Peyer's patch (tissue), 4 donors: ENCODE measurements around the gene CDH24.

Experiments used
- CTCF ChIP-seq, 6 experiments: fragments of 450-650 bp in 4 of 6; fragments of 200-600 bp in 2 of 6; sonication (generic) in 1 of 6; IDR thresholded peaks; one replicate each; pipeline ENCODE4 v1.5.1; 2017 to 2019; ENCODE audit warnings: antibody characterized with exemption in 6 of 6, mild to moderate bottlenecking in 3 of 6, moderate library complexity in 1 of 6
- POLR2A ChIP-seq, 2 donors: fragments of 450-650 bp; IDR thresholded peaks; one replicate each; pipeline ENCODE4 v1.5.1; 2017; ENCODE audit warnings: antibody characterized with exemption in 2 of 2, mild to moderate bottlenecking in 2 of 2, moderate library complexity in 2 of 2

DNA sequence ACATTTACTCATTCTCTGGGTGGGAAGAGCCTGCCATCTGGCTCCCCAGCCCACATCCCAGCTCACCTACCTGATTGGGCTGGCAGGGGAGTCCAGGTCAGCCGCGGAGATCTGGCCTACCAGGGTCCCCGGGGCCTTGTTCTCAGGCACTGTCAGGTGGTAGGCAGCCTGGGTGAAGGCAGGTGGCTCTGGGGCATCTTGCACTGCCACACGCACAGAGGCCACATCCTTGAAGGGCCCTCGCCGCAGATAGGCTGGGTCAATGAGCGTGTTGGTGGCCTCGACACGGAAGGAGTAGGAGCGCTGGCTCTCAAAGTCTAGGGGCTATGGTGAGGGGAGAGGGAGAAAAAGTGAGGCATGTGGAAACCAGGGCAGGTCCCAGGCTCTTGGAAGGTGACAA lies 3.9 kb downstream of the CDH24 start:
- no peak for TF ChIP-seq CTCF (IDR thresholded peaks at IDR 0.05)
- no peak for TF ChIP-seq POLR2A (IDR thresholded peaks at IDR 0.05)
